ENCODE data around the gene CCNG2. TPM values are rescaled to one million over a fixed set of nuclear protein-coding genes. Genes with fewer than 3 reads are reported as not detected.

The CCNG2 gene
- total RNA-seq, 1 experiment from 2014 or later: 34.1 TPM

DNA sequence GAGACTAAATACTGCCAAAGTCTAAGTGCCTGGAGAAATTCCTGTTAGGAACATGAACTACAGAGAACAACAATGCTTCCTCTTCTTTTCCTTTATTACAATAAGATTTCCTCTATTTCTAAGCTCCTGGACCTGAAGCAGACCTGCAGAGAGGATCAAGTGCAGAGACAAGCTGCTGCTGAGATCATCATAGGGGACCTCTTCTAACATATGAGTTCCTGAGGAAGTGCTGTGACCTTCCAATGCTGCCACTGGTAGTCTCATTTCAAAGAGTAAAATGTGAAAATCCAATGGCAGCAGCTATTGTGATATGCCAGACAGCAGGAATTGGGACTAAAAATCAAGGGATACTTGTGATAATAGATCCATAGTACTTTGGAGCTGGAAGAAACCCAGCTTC, 28.0 kb downstream of the CCNG2 start:
- H4K20me1 ChIP-seq (ENCODE audit: insufficient read depth): no peaks in the 10 kb centered on the region
- no peak overlapping the region for H3K4me2 ChIP-seq (ENCODE audit: low read length)
- ChIA-PET RAD21 (ENCODE audit: low non-redundant PET in 1 of 2, low total read pairs in 2 of 2, uncharacterized antibody in 2 of 2, unreplicated experiment in 2 of 2) (no interaction called here), CTCF (interaction anchor here (1.2 kb wide), 1 partner anchor 19 kb away, joined by 6 read pairs; no protein-coding TSS in a partner anchor), POLR2A (no interaction called here)
- H3K27ac ChIP-seq (ENCODE audit: low read depth, low read length): no peak overlapping the region
- no peak overlapping the region for H3K4me3 ChIP-seq (replicated peaks in 1 of 2; ENCODE audit: low read depth in 1 of 2, low read length in 2 of 2)
- TF ChIP-seq CEBPB (IDR thresholded peaks at IDR 0.05; ENCODE audit: low read depth) (no peak), SP1 (IDR thresholded peaks at IDR 0.05; ENCODE audit: low read depth) (no peak), CBX3 (IDR thresholded peaks at IDR 0.05; ENCODE audit: low read depth) (no peak), YY1 (IDR thresholded peaks at IDR 0.05; ENCODE audit: extremely low read depth, insufficient replicate concordance, low read depth, low read length) (no peak), REST (IDR thresholded peaks at IDR 0.05; ENCODE audit: low read depth) (no peak), ELF1 (IDR thresholded peaks at IDR 0.05; ENCODE audit: borderline replicate concordance, low read depth) (no peak), FOSL1 (IDR thresholded peaks at IDR 0.05; ENCODE audit: low read depth) (no peak), POLR2A (IDR thresholded peaks at IDR 0.05; ENCODE audit: borderline replicate concordance, extremely low read depth, insufficient read depth, insufficient read length) (no peak), ZNF274 (IDR thresholded peaks at IDR 0.05; ENCODE audit: low read depth, low read length) (no peak), EZH2 (IDR thresholded peaks at IDR 0.05) (no peak), EGR1 (IDR thresholded peaks at IDR 0.05; ENCODE audit: low read depth) (no peak), JUND (IDR thresholded peaks at IDR 0.05) (no peak)
- TF ChIP-seq, protein P1, sequence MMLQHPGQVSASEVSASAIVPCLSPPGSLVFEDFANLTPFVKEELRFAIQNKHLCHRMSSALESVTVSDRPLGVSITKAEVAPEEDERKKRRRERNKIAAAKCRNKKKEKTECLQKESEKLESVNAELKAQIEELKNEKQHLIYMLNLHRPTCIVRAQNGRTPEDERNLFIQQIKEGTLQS (IDR thresholded peaks at IDR 0.05): no peak
- intact Hi-C loops (cut with micrococcal nuclease): no loop called here
- H3K9ac ChIP-seq (ENCODE audit: low read length): no peak overlapping the region
- no peaks in the 10 kb centered on the region for H3K79me2 ChIP-seq (ENCODE audit: insufficient read depth, low read length)
- H3K36me3 ChIP-seq (ENCODE audit: control insufficient read depth in 1 of 2, insufficient read depth in 2 of 2, low read length in 2 of 2): no peaks in the 10 kb centered on the region
- no peak overlapping the region for H2AFZ ChIP-seq (ENCODE audit: low read depth, low read length, poor library complexity, severe bottlenecking)
- H3K9me2 ChIP-seq (ENCODE audit: insufficient read depth): no peaks in the 10 kb centered on the region
- DNase-seq (ENCODE audit: low read depth, low spot score): no peak
- H3K9me3 ChIP-seq (ENCODE audit: control insufficient read depth in 1 of 2, insufficient read depth in 1 of 2, low read depth in 1 of 2, low read length in 2 of 2): no peaks in the 10 kb centered on the region
- peaks cover 1 to 2% of the 10 kb centered on the region in 2 experiments; a peak in 3 of 4 replicates for H3K4me1 ChIP-seq (ENCODE audit: control insufficient read depth in 1 of 2, insufficient read depth in 2 of 2, low read length in 2 of 2)
- ATAC-seq: no peak
- peaks cover 4% of the 10 kb centered on the region; the same call in 1 of the 2 replicates for H3K27me3 ChIP-seq (ENCODE audit: insufficient read depth, low read length)
- no TSS peak for BruUV-seq (replicated peaks)
